Anterior cingulate cortex (tissue), 58 donors: ENCODE results near the gene CSF3.
A peak's percentile ranks its signal among the peaks of the same experiment; 100 is the strongest.
"Not testable (repeated sequence)": the region's sequence is repeated elsewhere in the genome, so short reads cannot be mapped to it uniquely, and the experiment has no call there.

Experiments used
- DNase-seq, 58 donors: peaks; one replicate each; lab custom pipeline; 2025; lab: John Stamatoyannopoulos, UW

CSF3 gene

DNA sequence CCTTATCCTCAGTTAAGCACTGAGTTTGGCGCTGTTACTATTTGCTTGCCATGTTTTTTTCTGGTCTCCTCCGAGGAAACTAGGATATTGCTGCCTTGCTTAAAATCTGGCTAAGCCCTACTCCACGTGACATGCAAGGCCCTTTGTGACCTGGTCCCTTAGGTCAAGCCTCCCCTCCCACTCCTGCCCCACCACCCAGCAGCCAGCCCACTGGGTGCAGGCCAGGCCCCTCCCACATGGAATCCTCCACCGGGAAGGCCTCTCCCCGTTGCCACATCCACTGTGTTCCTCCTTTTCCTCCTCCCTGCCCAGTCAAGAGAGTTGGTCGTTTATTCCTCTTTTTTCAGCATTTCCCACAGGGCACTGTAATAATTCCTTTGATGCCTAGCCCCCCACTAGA is 18.4 kb upstream of the CSF3 start:
- DNase-seq, result no peak

DNA sequence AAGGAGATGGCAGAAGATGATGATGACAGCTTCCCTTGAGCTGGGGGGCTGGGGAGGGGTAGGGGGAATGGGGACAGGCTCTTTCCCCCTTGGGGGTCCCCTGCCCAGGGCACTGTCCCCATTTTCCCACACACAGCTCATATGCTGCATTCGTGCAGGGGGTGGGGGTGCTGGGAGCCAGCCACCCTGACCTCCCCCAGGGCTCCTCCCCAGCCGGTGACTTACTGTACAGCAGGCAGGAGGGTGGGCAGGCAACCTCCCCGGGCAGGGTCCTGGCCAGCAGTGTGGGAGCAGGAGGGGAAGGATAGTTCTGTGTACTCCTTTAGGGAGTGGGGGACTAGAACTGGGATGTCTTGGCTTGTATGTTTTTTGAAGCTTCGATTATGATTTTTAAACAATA is 17.7 kb upstream of the CSF3 start:
- no peak for DNase-seq

DNA sequence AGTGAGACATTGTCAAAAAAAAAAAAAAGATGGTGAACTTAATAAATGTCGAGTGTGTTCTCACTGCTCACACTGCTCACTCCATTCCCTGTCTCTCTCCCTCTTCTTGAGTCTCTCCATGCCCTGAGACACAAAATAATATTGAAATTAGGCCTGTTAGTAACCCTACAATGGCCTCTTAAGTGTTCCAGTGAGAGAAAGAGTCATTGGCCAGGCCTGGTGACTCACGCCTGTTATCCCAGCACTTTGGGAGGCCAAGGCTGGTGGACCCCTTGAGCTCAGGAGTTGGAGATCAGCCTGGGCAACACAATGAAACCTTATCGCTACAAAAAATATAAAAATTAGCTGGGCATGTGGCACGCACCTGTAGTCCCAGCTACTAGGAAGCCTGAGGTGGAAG is 16.2 kb upstream of the CSF3 start:
- no peak for DNase-seq

DNA sequence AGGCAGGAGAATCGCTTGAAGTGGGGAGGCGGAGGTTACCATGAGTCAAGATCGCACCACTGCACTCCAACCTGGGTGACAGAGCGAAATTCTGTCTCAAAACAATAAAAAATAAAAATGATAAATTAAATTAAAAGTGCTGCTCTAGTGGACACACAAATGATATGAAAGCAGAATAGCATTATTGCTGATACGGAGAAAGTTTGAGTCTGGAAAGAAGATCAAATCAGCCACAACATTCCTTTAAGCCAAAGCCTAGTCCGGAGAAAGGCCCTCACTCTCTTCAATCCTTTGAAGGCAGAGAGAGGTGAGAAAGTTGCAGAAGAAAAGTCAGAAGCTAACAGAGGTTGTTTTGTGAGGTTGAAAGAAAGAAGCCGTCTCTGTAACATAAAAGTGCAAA is 15.1 kb upstream of the CSF3 start:
- no peak for DNase-seq

DNA sequence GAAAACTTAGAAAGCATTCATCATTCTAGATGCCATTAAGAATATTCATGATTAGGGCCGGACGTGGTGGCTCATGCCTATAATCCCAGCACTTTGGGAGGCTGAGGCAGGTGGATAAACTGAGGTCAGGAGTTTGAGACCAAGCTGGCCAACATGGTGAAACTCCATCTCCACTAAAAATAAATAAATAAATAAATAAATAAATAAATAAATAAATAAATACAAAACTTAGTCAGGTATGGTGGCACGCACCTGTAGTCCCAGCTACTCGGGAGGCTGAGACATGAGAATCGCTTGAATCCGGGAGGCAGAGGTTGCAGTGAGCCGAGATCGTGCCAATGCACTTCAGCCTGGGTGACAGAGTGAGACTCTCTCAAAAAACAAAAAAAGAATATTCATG is 13.9 kb upstream of the CSF3 start:
- not testable (repeated sequence) for DNase-seq

DNA sequence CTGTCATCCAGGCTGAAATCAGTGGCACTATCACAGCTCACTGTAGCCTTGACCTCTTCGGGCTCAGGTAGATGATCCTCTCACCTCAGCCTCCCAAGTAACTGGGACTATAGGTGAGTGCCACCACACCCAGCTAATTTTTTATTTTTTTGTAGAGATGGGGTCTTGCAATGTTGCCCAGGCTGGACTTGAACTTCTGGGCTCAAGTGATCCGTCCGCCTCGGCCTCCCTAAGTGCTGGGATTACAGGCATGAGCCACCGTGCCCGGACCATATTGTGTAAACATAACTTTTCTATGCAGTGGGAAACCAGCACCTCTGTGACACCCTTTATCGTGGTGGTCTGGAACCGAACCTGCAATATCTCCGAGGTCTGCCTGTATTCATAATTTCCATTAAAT is 11.2 kb upstream of the CSF3 start:
- no peak for DNase-seq

DNA sequence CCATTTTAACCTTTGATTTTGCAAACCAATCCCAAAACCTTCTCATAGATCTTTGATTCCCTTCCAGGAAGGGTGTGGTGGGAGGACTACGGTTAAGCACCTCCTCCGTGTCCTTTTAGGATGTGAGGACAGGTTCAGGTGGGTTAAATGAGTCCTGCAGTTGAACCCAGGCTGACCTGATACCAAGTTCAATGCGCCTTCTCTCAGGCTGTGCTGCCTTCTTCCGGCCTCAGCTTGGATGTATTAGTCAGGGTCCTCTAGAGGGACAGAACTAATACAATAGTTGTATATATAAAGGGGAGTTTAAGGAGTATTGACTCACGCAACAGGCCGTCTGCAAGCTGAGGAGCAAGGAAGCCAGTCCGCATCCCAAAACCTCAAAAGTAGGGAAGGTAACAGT is 10.5 kb upstream of the CSF3 start:
- no peak for DNase-seq

DNA sequence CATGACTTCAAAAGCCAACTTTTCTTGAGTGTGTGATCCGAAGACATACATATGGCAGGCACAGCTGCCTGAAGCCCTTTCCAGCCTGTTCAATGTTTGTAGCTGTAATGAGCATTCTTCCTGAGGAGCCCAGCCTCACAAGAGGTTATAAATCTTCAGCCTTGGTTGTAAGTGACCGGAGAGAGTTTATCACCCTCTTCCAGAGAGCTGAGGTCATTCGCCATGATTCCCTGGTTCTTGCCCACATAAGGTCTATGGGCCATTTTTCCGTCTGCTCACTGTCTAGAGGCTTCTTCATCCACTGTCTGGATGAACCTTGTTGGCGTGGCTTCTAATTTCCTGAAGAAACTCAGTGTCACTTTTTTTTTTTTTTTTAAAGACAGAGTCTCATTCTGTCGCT is 9.7 kb upstream of the CSF3 start:
- DNase-seq, result no peak

DNA sequence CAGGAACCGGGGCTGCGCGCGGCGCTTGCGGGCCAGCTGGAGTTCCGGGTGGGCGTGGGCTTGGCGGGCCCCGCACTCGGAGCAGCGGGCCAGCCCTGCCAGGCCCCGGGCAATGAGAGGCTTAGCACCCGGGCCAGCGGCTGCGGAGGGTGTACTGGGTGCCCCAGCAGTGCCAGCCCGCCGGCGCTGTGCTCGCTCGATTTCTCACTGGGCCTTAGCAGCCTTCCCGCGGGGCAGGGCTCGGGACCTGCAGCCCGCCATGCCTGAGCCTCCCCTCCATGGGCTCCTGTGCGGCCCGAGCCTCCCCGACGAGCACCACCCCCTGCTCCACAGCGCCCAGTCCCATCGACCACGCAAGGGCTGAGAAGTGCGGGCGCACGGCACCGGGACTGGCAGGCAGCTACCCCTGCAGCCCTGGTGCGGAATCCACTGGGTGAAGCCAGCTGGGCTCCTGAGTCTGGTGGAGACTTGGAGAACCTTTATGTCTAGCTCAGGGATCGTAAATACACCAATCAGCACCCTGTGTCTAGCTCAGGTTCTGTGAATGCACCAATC is 4.2 kb upstream of the CSF3 start:
- DNase-seq, result not testable (repeated sequence)

DNA sequence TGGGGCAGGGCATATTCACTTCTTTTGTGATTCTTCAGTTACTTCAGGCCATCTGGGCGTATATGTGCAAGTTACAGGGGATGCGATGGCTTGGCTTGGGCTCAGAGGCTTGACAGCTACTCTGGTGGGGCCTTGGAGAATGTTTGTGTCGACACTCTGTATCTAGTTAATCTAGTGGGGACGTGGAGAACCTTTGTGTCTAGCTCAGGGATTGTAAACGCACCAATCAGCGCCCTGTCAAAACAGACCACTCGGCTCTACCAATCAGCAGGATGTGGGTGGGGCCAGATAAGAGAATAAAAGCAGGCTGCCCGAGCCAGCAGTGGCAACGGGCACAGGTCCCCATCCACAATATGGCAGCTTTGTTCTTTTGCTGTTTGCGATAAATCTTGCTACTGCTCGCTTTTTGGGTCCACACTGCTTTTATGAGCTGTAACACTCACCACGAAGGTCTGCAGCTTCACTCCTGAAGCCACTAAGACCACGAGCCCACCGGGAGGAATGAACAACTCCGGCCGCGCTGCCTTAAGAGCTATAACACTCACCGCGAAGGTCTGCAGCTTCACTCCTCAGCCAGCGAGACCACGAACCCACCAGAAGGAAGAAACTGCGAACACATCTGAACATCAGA is 3.1 kb upstream of the CSF3 start:
- not testable (repeated sequence) for DNase-seq

DNA sequence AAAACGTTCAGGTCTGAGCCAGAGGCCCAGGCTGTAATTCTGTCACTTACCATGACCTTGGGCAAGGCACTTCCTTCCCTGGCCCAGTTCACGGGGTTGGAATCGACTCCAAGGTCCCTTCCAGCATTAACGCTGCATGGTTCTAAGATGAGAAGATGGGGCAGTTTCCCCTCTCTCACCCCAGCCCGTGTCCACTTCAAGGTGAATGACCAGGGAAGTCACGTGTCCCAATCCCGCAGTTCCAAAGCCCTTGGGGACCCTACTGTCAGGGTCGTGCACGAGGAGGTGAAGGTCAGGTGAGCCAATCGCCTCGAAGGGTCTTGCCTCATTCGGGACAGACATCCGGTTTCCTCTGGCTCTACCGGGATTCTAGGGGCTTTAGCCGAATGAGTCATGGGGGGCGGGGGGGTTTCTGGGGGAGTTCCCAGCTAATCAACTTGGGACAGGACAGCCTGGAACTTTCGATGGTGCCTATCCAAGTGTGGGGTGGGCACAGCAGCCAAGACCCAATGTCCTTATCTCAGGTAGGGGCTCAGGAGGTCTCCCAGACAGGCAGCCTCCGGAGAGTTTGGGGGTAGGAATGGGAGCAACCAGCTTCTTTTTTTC is 762 bp upstream of the CSF3 start:
- no peak for DNase-seq

DNA sequence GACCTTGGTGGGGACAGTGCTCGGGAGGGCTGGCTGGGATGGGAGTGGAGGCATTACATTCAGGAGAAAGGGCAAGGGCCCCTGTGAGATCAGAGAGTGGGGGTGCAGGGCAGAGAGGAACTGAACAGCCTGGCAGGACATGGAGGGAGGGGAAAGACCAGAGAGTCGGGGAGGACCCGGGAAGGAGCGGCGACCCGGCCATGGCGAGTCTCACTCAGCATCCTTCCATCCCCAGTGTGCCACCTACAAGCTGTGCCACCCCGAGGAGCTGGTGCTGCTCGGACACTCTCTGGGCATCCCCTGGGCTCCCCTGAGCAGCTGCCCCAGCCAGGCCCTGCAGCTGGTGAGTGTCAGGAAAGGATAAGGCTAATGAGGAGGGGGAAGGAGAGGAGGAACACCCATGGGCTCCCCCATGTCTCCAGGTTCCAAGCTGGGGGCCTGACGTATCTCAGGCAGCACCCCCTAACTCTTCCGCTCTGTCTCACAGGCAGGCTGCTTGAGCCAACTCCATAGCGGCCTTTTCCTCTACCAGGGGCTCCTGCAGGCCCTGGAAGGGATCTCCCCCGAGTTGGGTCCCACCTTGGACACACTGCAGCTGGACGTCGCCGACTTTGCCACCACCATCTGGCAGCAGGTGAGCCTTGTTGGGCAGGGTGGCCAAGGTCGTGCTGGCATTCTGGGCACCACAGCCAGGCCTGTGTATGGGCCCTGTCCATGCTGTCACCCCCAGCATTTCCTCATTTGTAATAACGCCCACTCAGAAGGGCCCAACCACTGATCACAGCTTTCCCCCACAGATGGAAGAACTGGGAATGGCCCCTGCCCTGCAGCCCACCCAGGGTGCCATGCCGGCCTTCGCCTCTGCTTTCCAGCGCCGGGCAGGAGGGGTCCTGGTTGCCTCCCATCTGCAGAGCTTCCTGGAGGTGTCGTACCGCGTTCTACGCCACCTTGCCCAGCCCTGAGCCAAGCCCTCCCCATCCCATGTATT is 1.1 kb downstream of the CSF3 start:
- no peak for DNase-seq

DNA sequence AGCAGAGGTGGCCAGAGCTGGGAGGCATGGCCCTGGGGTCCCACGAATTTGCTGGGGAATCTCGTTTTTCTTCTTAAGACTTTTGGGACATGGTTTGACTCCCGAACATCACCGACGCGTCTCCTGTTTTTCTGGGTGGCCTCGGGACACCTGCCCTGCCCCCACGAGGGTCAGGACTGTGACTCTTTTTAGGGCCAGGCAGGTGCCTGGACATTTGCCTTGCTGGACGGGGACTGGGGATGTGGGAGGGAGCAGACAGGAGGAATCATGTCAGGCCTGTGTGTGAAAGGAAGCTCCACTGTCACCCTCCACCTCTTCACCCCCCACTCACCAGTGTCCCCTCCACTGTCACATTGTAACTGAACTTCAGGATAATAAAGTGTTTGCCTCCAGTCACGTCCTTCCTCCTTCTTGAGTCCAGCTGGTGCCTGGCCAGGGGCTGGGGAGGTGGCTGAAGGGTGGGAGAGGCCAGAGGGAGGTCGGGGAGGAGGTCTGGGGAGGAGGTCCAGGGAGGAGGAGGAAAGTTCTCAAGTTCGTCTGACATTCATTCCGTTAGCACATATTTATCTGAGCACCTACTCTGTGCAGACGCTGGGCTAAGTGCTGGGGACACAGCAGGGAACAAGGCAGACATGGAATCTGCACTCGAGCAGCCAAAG is 2.3 kb downstream of the CSF3 start:
- no peak for DNase-seq

DNA sequence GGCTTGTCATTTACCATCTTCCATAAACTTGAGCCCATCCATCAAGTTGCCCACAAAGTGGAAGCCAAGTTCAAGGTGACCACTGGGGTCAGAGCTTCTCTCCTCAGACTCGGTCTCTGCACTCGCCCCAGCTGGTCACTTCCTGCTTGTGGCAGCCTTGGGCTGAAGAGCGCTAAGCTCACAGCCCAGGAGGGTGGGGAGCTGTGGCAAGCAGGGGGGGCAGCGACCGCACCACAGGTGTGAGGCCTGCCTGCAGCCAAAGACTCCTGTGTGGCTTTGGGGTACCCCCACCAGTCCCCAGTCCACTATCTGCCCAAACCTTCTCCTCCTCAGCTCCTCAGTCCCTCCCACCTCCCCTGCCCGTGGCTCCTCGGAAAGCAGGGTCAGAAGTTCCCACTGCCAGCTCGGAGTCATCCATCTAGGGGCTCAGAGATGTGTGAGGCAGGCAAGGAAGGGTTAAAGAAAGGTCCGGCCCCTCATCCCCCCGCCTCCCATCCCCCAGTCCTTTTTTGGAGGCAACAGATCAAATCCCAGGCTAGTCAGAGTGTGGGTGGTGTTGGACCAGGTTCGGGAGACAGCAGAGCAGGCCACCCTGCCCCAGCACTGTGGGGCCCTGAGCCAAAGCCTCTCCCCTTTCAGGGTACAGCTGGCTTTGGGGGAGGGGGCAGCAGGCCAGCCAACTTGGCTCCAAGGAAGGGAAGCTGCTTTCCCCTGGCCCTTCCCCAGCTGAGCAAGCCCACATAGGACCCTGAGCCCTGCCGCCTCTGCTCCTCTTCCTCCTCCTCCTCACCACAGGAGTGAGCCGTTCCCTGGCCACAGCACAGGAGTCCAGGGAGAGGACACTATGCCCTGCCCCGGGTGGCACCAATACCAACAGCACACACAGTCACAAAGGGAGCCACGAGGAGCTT is 3.2 kb downstream of the CSF3 start:
- DNase-seq, result peak in 2 of 58 donors; percentile 20 to 27

DNA sequence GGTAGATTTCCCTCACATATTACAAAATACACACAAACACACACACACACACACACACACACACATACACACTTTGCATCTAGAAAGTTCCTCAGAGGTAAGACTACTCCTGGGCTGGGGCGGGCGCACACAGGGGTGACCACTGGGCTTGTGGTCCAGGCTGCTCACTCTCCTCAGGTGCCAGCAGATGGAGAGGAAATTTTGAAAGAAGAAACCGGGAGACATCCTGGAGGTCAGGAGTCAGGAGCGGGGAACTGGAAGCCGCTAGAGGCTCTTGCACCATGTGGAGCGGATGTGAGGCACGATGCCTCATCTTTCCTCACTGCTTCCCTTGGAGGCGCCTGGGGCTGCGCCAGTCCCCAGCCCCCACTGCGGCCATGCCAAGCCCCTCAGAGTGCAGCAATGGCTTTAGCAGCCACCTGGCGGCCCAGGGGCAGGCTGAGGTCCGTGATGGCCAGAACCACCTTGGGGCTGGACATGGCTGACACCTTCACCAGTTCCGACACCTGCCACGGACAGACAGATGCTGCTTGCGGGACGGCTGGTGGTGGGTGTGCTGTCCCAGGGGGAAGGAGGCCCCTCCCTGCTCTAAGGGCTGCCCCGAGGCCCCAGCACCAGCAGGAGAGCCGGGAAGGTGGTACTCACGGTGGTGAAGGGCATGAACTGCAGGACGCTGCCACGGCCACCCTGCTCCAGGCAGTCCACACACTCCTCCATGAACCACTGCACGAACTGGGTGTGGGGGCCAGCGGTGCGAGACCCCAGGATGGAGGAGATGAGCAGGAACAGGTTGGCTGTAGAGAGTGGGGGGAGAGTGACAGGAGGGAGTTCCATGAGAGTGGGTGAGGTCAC is 4.1 kb downstream of the CSF3 start:
- DNase-seq, result no peak

DNA sequence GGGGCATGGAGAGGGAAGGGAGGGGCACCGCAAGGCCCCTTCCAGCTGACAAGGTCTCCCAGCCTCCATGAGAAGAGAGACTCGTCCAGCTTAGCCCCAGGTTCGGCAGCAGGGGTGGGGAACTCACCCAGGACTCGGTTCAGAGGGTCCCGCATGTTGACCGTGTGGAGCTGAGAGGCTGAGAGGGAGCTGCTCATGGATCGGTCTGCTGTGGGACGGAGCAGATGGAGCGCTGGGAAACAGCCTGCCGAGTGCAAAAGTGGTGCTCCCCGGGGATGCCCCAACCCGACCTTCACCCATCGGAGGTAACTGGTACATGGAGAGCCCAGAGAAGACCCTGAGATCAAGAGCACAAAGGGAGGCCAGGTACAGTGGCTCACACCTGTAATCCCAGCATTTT is 4.9 kb downstream of the CSF3 start:
- DNase-seq, result no peak

DNA sequence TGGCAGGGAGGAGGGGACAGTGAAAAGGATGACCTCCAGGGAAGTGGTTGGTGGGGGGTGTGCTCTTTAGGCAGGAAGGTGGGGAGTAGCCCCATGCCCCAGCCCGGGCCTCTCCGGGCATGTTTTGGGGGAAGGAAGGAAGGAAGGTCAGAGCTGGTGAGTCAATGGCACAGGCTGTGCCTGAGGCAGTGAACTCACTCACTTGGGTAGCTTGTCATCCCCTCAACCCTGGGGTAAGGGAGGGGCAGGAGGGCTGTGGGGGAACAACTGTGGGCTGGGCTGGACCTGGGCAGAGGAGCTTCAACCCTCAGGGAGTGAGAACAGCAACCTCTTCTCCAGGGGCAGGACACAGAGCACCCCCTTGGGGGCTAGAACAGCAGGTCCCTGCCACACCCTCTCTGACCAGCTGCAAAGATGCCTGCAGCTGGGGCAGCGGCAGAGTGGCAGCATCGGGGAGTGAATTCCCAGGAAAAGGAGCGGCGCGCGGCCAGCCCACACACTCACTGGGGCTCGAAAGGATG is 6.3 kb downstream of the CSF3 start:
- no peak for DNase-seq

DNA sequence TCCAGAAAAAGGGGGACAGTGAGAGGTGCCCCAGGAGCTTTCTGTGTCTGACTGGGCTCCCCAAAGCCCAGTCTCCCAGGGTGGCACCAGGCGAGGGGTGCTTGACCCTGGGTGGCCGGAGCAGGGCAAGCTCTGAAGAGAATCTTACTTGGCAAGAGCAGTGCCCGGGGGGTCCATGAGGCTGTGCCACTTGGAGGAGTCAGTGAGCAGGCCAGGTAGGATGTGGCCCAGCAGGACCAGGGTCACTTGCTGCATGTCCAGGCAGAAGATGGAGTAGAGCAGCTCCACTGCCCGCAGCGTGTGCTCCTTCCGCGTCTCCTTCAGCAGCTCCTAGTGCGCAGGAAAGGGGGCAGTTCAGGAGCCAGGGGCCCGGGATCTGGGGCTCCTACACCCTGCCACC is 7.3 kb downstream of the CSF3 start:
- no peak for DNase-seq
